Hepatocyte (in vitro differentiated cells): Measurements from ENCODE around the gene EFNA4. TPM values are rescaled to one million over a fixed set of nuclear protein-coding genes. Genes with fewer than 3 reads are reported as not detected.

ENCODE experiments used
- DNase-seq: peaks from one replicate; pipeline ENCODE4 v3.0.0-alpha.2; 2016; ENCODE audit warnings: low spot score
- H2AFZ ChIP-seq: fragments of 200-600 bp; sonication (generic); 2 replicates; pipeline ENCODE4 v1.6.0; 2016; ENCODE audit warnings: antibody characterized with exemption, mild to moderate bottlenecking
- H3K27ac ChIP-seq: fragments of 200-600 bp; sonication (generic); 2 replicates; pipeline ENCODE4 v1.5.1; 2016; ENCODE audit warnings: mild to moderate bottlenecking
- H3K27me3 ChIP-seq: fragments of 200-600 bp; sonication (generic); 2 replicates; pipeline ENCODE4 v1.6.1; 2016
- H3K36me3 ChIP-seq: fragments of 200-600 bp; sonication (generic); replicated peaks from 2 replicates; pipeline ENCODE4 v1.5.1; 2016; ENCODE audit warnings: low read depth; ENCODE audit not compliant: insufficient read depth
- H3K4me1 ChIP-seq: fragments of 200-600 bp; sonication (generic); 2 replicates; pipeline ENCODE4 v1.5.1; 2016; ENCODE audit warnings: mild to moderate bottlenecking, moderate library complexity; ENCODE audit not compliant: insufficient read depth
- H3K4me2 ChIP-seq: fragments of 200-600 bp; sonication (generic); 2 replicates; pipeline ENCODE4 v1.6.0; 2016
- H3K4me3 ChIP-seq: fragments of 200-600 bp; sonication (generic); 2 replicates; pipeline ENCODE4 v1.5.1; 2016; ENCODE audit warnings: mild to moderate bottlenecking
- H3K79me2 ChIP-seq: fragments of 200-600 bp; sonication (generic); 2 replicates; pipeline ENCODE4 v1.6.0; 2017; ENCODE audit warnings: mild to moderate bottlenecking
- H3K9me2 ChIP-seq: fragments of 200-600 bp; sonication (generic); replicated peaks from 2 replicates; pipeline ENCODE4 v1.6.0; 2017; ENCODE audit warnings: mild to moderate bottlenecking; ENCODE audit not compliant: insufficient read depth
- H3K9me3 ChIP-seq: fragments of 200-600 bp; sonication (generic); 2 replicates; pipeline ENCODE4 v1.5.1; 2016; ENCODE audit warnings: low read depth, mild to moderate bottlenecking
- H4K20me1 ChIP-seq: fragments of 200-600 bp; sonication (generic); 2 replicates; pipeline ENCODE4 v1.6.0; 2016; ENCODE audit warnings: mild to moderate bottlenecking; ENCODE audit not compliant: insufficient read depth, poor library complexity, severe bottlenecking
- CTCF ChIP-seq: fragments of 200-600 bp; sonication (generic); IDR thresholded peaks from 2 replicates; pipeline ENCODE4 v1.5.1; 2016; ENCODE audit warnings: antibody characterized with exemption, mild to moderate bottlenecking; ENCODE audit not compliant: poor library complexity
- EZH2 ChIP-seq: fragments of 200-600 bp; sonication (generic); IDR thresholded peaks from 2 replicates; pipeline ENCODE4 v1.6.1; 2016; ENCODE audit warnings: antibody characterized with exemption, mild to moderate bottlenecking, borderline replicate concordance
- EZH2phosphoT487 ChIP-seq: fragments of 200-600 bp; sonication (generic); IDR thresholded peaks from one replicate; pipeline ENCODE4 v1.6.1; 2018; ENCODE audit warnings: antibody characterized with exemption, mild to moderate bottlenecking, low read depth, moderate library complexity; ENCODE audit not compliant: unreplicated experiment, severe bottlenecking
- WGBS: methylation state at CpG from one replicate; pipeline ENCODE4 v1.1.6; 2016; ENCODE audit warnings: low lambda C conversion rate; ENCODE audit errors: missing lambda C conversion rate; 5-methylcytosine and 5-hydroxymethylcytosine counted together
- polyA plus RNA-seq: library from polyadenylated mRNA; unstranded; fragments of >200 nt; fragmentation: Nextera tagmentation; extraction: Ambion mirVana; gene quantifications from 2 replicates; pipeline ENCODE4 v1.2.1, GENCODE V29; 2016
- total RNA-seq: library from RNA; depleted of rRNA; stranded (reverse); fragments of >200 nt; gene quantifications from 2 replicates; pipeline ENCODE4 v1.2.3, GENCODE V29; 2014

Gene EFNA4
- total and polyA plus RNA-seq, 2 experiments from 2014 or later = 18.1 to 20.5 TPM

- H3K79me2 ChIP-seq = no peaks in the 10 kb centered on the region
These were observed 10.1 kb downstream of the EFNA4 start for GRCh38 chr1:155073377-155074242.

GRCh38 chr1:155075535-155075934 lies 12.0 kb downstream of the EFNA4 start:
- Histone ChIP-seq H2AFZ (no peak overlapping the region), H3K79me2 (no peaks in the 10 kb centered on the region), H4K20me1 (no peaks in the 10 kb centered on the region), H3K27ac (no peak overlapping the region), H3K9me3 (no peaks in the 10 kb centered on the region), H3K9me2 (no peaks in the 10 kb centered on the region), H3K36me3 (no peaks in the 10 kb centered on the region), H3K4me1 (peaks cover 37% of the 10 kb centered on the region), H3K27me3 (peaks cover 21% of the 10 kb centered on the region), H3K4me2 (no peak overlapping the region), H3K4me3 (no peak overlapping the region)
- no peak for DNase-seq
- TF ChIP-seq EZH2phosphoT487 (no peak), CTCF (no peak)
- WGBS = 72% methylated on average over 5 of the region's 5 CpGs

More at GRCh38 chr1:155073377-155074242, 10.1 kb downstream of the EFNA4 start:
- Histone ChIP-seq H3K27ac (no peak overlapping the region), H3K9me3 (no peaks in the 10 kb centered on the region), H4K20me1 (no peaks in the 10 kb centered on the region), H3K27me3 (peaks cover 7% of the 10 kb centered on the region), H3K4me3 (no peak overlapping the region), H2AFZ (no peak overlapping the region), H3K4me2 (no peak overlapping the region), H3K9me2 (no peaks in the 10 kb centered on the region), H3K36me3 (no peaks in the 10 kb centered on the region), H3K4me1 (peaks cover 30% of the 10 kb centered on the region)
- TF ChIP-seq EZH2phosphoT487 (no peak), CTCF (no peak), EZH2 (no peak)
- WGBS = 91% methylated on average over 3 of the region's 3 CpGs
- no peak for DNase-seq

GRCh38 chr1:155076371-155076770 lies 12.8 kb downstream of the EFNA4 start:
- no peak overlapping the region for H3K4me2 ChIP-seq
- no peaks in the 10 kb centered on the region for H3K36me3 ChIP-seq
- H2AFZ ChIP-seq = no peak overlapping the region
- no peaks in the 10 kb centered on the region for H3K9me3 ChIP-seq
- H3K9me2 ChIP-seq = no peaks in the 10 kb centered on the region
- DNase-seq = no peak
- H3K4me1 ChIP-seq = peaks cover 39% of the 10 kb centered on the region
- TF ChIP-seq EZH2 = no peak
- TF ChIP-seq CTCF = no peak
- TF ChIP-seq EZH2phosphoT487 = no peak
- no peak overlapping the region for H3K27ac ChIP-seq
- H4K20me1 ChIP-seq = no peaks in the 10 kb centered on the region
- H3K27me3 ChIP-seq = peaks cover 29% of the 10 kb centered on the region
- H3K79me2 ChIP-seq = no peaks in the 10 kb centered on the region
- H3K4me3 ChIP-seq = no peak overlapping the region
- 82% methylated on average over 1 of the region's 1 CpG for WGBS
